ENCODE measurements around the gene UNC93B1. TPM values are rescaled to one million over a fixed set of nuclear protein-coding genes. Genes with fewer than 3 reads are reported as not detected.

UNC93B1 gene
- total and polyA plus RNA-seq, 2 of the 13 experiments (the other 11 are each of a cell fraction or from before 2014, with no cell fraction given), result 8.8 to 18.9 TPM

DNA sequence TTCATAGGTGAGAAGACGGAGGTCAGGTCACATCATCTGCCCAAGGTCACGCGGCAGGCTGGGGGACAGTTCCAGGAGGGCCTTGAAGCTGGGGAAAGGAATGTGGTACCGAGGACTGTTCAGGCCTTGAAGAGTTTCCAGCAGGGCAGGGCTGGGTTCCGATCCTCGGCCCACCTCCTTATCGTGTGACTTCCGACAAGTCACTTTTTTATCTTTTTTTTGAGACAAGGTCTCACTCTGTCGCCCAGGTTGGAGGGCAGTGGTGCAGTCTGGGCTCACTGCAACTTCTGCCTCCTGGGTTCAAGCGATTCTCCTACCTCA, 27.2 kb upstream of the UNC93B1 start:
- intact Hi-C loops (cut with micrococcal nuclease; ENCODE audit: unreplicated experiment), result no loop called here
- Histone ChIP-seq H3K27ac (ENCODE audit: extremely low read length, insufficient read depth, low read length) (peak overlapping the region; percentile 86), H3K9ac (ENCODE audit: insufficient read depth, low read depth, low read length) (peak overlapping the region; percentile 96), H3K36me3 (replicated peaks in 1 of 2; ENCODE audit: control insufficient read depth in 1 of 2, insufficient read depth in 2 of 2, low read length in 2 of 2) (peaks cover 8 to 13% of the 10 kb centered on the region in 2 experiments; a peak in 3 of 5 replicates), H3K4me1 (ENCODE audit: insufficient read depth, low read length) (peaks cover 32% of the 10 kb centered on the region), H3K27me3 (ENCODE audit: control insufficient read depth in 1 of 2, insufficient read depth in 2 of 2, low read length in 2 of 2) (no peaks in the 10 kb centered on the region; a peak in 1 of 5 replicates), H3K9me3 (ENCODE audit: low read length) (no peaks in the 10 kb centered on the region), H3K79me2 (ENCODE audit: insufficient read depth, low read length) (peaks cover 26% of the 10 kb centered on the region), H4K20me1 (ENCODE audit: insufficient read depth, low read length) (no peaks in the 10 kb centered on the region), H3K4me2 (ENCODE audit: low read depth, low read length) (peak overlapping the region; percentile 97), H2AFZ (ENCODE audit: low read length) (no peak overlapping the region), H3K4me3 (replicated peaks in 1 of 3; ENCODE audit: insufficient read depth in 1 of 3, low read depth in 2 of 3, low read length in 3 of 3) (peak overlapping the region; percentile 78 to 84 (median 83))
- in situ Hi-C loops (cut with HindIII; ENCODE audit: extremely low pct_ligation_motif_present, low pct_unique_long_range_greater_than_20kb), result no loop called here
- BruUV-seq (replicated peaks), result no TSS peak
- ATAC-seq (no peak), DNase-seq (ENCODE audit: low spot score) (no peak), FAIRE-seq (no peak)
- 7% methylated on average over 10 of the region's 10 CpGs for WGBS (ENCODE audit: low lambda C conversion rate)
- CTCF ChIA-PET (ENCODE audit: low intra/inter-chr PET ratio, low total read pairs), result no interaction called here
- POLR2A ChIA-PET, result interaction anchor here (1.1 to 1.2 kb wide), 2 partner anchors 9 to 22 kb away, joined by 3 to 4 read pairs; no protein-coding TSS in a partner anchor
- TF ChIP-seq, protein P1, sequence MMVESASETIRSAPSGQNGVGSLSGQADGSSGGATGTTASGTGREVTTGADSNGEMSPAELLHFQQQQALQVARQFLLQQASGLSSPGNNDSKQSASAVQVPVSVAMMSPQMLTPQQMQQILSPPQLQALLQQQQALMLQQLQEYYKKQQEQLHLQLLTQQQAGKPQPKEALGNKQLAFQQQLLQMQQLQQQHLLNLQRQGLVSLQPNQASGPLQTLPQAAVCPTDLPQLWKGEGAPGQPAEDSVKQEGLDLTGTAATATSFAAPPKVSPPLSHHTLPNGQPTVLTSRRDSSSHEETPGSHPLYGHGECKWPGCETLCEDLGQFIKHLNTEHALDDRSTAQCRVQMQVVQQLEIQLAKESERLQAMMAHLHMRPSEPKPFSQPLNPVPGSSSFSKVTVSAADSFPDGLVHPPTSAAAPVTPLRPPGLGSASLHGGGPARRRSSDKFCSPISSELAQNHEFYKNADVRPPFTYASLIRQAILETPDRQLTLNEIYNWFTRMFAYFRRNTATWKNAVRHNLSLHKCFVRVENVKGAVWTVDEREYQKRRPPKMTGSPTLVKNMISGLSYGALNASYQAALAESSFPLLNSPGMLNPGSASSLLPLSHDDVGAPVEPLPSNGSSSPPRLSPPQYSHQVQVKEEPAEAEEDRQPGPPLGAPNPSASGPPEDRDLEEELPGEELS (CRISPR knock-in tag; IDR thresholded peaks at IDR 0.05), result no peak
- TF ChIP-seq TBP (CRISPR knock-in tag; IDR thresholded peaks at IDR 0.05) (no peak), ZNF451 (CRISPR knock-in tag; IDR thresholded peaks at IDR 0.05) (no peak), ELF4 (CRISPR knock-in tag; IDR thresholded peaks at IDR 0.05; ENCODE audit: borderline replicate concordance) (peak; percentile 67; the same call in 1 of the 2 replicates), ZNF569 (CRISPR knock-in tag; IDR thresholded peaks at IDR 0.05; ENCODE audit: borderline replicate concordance) (no peak), KDM3A (CRISPR knock-in tag; IDR thresholded peaks at IDR 0.05; ENCODE audit: low read depth) (no peak), ZNF629 (CRISPR knock-in tag; conservative IDR thresholded peaks at IDR 0.05) (peak; percentile 83), ZNF468 (CRISPR knock-in tag; IDR thresholded peaks at IDR 0.05) (no peak), KLF6 (CRISPR knock-in tag; IDR thresholded peaks at IDR 0.05) (no peak), ZNF251 (CRISPR knock-in tag; IDR thresholded peaks at IDR 0.05) (no peak), RBFOX2 (IDR thresholded peaks at IDR 0.05; ENCODE audit: low read depth, low read length) (no peak), MIER3 (CRISPR knock-in tag; IDR thresholded peaks at IDR 0.05; ENCODE audit: borderline replicate concordance) (no peak), ZNF337 (CRISPR knock-in tag; IDR thresholded peaks at IDR 0.05; ENCODE audit: borderline replicate concordance, low read depth) (0 out of 2 replicates have a peak, but pooled peaks have one; percentile 17), CHD4 (IDR thresholded peaks at IDR 0.05; ENCODE audit: borderline replicate concordance, low read length) (0 out of 2 replicates have a peak, but pooled peaks have one; percentile 47)
- TF ChIP-seq, protein P2, sequence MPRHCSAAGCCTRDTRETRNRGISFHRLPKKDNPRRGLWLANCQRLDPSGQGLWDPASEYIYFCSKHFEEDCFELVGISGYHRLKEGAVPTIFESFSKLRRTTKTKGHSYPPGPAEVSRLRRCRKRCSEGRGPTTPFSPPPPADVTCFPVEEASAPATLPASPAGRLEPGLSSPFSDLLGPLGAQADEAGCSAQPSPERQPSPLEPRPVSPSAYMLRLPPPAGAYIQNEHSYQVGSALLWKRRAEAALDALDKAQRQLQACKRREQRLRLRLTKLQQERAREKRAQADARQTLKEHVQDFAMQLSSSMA (CRISPR knock-in tag; IDR thresholded peaks at IDR 0.05), result no peak
- TF ChIP-seq, protein P3, sequence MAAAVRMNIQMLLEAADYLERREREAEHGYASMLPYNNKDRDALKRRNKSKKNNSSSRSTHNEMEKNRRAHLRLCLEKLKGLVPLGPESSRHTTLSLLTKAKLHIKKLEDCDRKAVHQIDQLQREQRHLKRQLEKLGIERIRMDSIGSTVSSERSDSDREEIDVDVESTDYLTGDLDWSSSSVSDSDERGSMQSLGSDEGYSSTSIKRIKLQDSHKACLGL (CRISPR knock-in tag; IDR thresholded peaks at IDR 0.05), result no peak
- TF ChIP-seq, protein P4, sequence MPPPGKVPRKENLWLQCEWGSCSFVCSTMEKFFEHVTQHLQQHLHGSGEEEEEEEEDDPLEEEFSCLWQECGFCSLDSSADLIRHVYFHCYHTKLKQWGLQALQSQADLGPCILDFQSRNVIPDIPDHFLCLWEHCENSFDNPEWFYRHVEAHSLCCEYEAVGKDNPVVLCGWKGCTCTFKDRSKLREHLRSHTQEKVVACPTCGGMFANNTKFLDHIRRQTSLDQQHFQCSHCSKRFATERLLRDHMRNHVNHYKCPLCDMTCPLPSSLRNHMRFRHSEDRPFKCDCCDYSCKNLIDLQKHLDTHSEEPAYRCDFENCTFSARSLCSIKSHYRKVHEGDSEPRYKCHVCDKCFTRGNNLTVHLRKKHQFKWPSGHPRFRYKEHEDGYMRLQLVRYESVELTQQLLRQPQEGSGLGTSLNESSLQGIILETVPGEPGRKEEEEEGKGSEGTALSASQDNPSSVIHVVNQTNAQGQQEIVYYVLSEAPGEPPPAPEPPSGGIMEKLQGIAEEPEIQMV (CRISPR knock-in tag; IDR thresholded peaks at IDR 0.05; ENCODE audit: low read depth), result no peak
- TF ChIP-seq, protein P5, sequence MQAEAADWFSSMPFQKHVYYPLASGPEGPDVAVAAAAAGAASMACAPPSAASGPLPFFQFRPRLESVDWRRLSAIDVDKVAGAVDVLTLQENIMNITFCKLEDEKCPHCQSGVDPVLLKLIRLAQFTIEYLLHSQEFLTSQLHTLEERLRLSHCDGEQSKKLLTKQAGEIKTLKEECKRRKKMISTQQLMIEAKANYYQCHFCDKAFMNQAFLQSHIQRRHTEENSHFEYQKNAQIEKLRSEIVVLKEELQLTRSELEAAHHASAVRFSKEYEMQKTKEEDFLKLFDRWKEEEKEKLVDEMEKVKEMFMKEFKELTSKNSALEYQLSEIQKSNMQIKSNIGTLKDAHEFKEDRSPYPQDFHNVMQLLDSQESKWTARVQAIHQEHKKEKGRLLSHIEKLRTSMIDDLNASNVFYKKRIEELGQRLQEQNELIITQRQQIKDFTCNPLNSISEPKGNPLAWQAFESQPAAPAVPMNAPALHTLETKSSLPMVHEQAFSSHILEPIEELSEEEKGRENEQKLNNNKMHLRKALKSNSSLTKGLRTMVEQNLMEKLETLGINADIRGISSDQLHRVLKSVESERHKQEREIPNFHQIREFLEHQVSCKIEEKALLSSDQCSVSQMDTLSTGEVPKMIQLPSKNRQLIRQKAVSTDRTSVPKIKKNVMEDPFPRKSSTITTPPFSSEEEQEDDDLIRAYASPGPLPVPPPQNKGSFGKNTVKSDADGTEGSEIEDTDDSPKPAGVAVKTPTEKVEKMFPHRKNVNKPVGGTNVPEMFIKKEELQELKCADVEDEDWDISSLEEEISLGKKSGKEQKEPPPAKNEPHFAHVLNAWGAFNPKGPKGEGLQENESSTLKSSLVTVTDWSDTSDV (CRISPR knock-in tag; IDR thresholded peaks at IDR 0.05), result no peak
